ENCODE data around the gene TPPP.

DNA sequence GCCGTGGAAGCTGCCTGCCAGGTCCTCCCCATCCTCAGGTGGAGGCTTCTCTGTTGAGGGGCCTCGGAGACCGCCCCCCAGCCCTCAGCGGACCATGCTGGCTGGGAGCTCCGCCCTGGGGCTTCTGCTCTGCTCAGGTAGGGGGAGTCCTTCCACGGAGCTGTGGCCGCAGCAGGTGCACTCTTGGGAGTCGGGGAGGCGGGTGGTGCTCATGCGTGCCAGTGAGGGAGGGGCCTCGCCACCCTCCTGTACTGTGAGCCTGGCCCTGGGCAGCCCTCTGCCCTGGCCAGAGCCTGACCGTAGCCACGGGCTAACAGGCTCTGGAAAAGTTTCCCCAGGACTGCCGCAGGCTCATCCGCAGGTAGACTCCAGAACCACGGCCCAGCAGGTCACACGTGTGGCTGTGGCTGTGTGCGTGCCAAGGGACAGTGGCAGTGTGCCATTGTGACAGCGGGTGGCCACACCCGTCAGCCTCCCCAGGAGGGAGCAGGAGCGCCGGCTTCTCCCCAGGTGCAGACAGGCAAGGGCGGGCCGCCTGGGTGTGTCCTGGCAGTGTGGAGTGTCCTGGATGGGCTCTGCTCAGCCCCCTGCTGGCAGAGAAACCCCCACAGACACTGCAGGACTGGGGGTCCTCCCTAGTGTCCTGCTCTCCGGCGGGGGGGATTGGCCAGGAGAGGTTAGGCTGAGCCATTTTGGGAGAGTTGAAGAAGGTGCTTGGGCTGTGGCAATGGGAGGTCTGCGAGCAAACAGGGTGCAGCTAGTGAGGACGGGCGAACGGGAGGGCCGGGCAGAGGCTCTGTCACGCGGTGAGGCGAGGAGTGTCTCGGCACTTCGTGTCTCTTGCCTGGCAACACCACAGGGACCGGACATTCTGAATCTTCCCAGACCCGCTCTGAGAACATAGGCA lies 29.5 kb downstream of the TPPP start:
- TF ChIP-seq, protein P1, sequence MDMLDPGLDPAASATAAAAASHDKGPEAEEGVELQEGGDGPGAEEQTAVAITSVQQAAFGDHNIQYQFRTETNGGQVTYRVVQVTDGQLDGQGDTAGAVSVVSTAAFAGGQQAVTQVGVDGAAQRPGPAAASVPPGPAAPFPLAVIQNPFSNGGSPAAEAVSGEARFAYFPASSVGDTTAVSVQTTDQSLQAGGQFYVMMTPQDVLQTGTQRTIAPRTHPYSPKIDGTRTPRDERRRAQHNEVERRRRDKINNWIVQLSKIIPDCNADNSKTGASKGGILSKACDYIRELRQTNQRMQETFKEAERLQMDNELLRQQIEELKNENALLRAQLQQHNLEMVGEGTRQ (IDR thresholded peaks at IDR 0.05): no peak
- TF ChIP-seq FOSL2 (IDR thresholded peaks at IDR 0.05): no peak
- no peak for TF ChIP-seq FOSL2 (CRISPR knock-in tag; IDR thresholded peaks at IDR 0.05)
- TF ChIP-seq, protein P2, sequence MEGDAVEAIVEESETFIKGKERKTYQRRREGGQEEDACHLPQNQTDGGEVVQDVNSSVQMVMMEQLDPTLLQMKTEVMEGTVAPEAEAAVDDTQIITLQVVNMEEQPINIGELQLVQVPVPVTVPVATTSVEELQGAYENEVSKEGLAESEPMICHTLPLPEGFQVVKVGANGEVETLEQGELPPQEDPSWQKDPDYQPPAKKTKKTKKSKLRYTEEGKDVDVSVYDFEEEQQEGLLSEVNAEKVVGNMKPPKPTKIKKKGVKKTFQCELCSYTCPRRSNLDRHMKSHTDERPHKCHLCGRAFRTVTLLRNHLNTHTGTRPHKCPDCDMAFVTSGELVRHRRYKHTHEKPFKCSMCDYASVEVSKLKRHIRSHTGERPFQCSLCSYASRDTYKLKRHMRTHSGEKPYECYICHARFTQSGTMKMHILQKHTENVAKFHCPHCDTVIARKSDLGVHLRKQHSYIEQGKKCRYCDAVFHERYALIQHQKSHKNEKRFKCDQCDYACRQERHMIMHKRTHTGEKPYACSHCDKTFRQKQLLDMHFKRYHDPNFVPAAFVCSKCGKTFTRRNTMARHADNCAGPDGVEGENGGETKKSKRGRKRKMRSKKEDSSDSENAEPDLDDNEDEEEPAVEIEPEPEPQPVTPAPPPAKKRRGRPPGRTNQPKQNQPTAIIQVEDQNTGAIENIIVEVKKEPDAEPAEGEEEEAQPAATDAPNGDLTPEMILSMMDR (IDR thresholded peaks at IDR 0.05): no peak
- no peak for TF ChIP-seq CEBPB (IDR thresholded peaks at IDR 0.05)
